NCI-H2107 treated with DMSO at 0.1 percent for 48 hours (cell line): ENCODE data around the gene RCBTB1.
"Not testable (repeated sequence)": the region's sequence is repeated elsewhere in the genome, so short reads cannot be mapped to it uniquely, and the experiment has no call there.

Source experiments
- DNase-seq: peaks from one replicate; lab custom pipeline; 2025; ENCODE audit not compliant: unreplicated experiment; lab: John Stamatoyannopoulos, UW

RCBTB1 gene

GRCh38 chr13:49585220-49586157 is at the start of gene RCBTB1:
RCBTB1 (minus strand) TSS chr13:49585558; CDS start chr13:49567279, 18,279 bp downstream.
- peak; percentile 38 for DNase-seq

GRCh38 chr13:49633710-49634109 is 48.4 kb upstream of the RCBTB1 start:
- DNase-seq = no peak

- DNase-seq = no peak
Measured at GRCh38 chr13:49632156-49632555, 46.8 kb upstream of the RCBTB1 start.

- no peak for DNase-seq
Measured at GRCh38 chr13:49630580-49630979, 45.2 kb upstream of the RCBTB1 start.

- no peak for DNase-seq
Measured at GRCh38 chr13:49629947-49630346, 44.6 kb upstream of the RCBTB1 start.

GRCh38 chr13:49629196-49629938 is 44.0 kb upstream of the RCBTB1 start:
- DNase-seq = no peak

GRCh38 chr13:49627831-49628652 is 42.7 kb upstream of the RCBTB1 start, which contains the start of gene ARL11:
ARL11 (plus strand) TSS chr13:49628507; CDS start chr13:49630448, 1,941 bp downstream.
- no peak for DNase-seq

- DNase-seq = no peak
Measured at GRCh38 chr13:49625392-49626079, 40.2 kb upstream of the RCBTB1 start.

GRCh38 chr13:49624229-49624628 is 38.9 kb upstream of the RCBTB1 start:
- no peak for DNase-seq

GRCh38 chr13:49622174-49622946 is 37.0 kb upstream of the RCBTB1 start:
- DNase-seq = no peak

- no peak for DNase-seq
Measured at GRCh38 chr13:49620170-49620621, 34.8 kb upstream of the RCBTB1 start.

GRCh38 chr13:49616676-49617065 is 31.3 kb upstream of the RCBTB1 start:
- no peak for DNase-seq

GRCh38 chr13:49615836-49616675 is 30.7 kb upstream of the RCBTB1 start:
- no peak for DNase-seq

GRCh38 chr13:49612042-49612441 is 26.7 kb upstream of the RCBTB1 start:
- not testable (repeated sequence) for DNase-seq

- DNase-seq = no peak
Measured at GRCh38 chr13:49610176-49610575, 24.8 kb upstream of the RCBTB1 start.

- no peak for DNase-seq
Measured at GRCh38 chr13:49608651-49609331, 23.4 kb upstream of the RCBTB1 start.

- DNase-seq = no peak
Measured at GRCh38 chr13:49607761-49608160, 22.4 kb upstream of the RCBTB1 start.
